Activated CD4-positive, CD25-positive, alpha-beta regulatory T cell treated with anti-CD3 and anti-CD28 coated beads, Interleukin-2, amount 50 U/mL, for 16 hours (primary cell): ENCODE results near the gene DEAF1.

Source experiments
- DNase-seq: peaks from one replicate; pipeline ENCODE4 v3.0.0-alpha.2; 2020; ENCODE audit warnings: low read depth, low spot score

Gene DEAF1

GRCh38 chr11:612201-612960 is 82.6 kb downstream of the DEAF1 start:
- DNase-seq, result no peak

GRCh38 chr11:611001-611996 is 83.7 kb downstream of the DEAF1 start:
- no peak for DNase-seq

- no peak for DNase-seq
Observed at GRCh38 chr11:610146-610801, 84.7 kb downstream of the DEAF1 start.

GRCh38 chr11:609341-609811 is 85.6 kb downstream of the DEAF1 start:
- DNase-seq, result no peak

- DNase-seq, result no peak
Observed at GRCh38 chr11:608791-609251, 86.2 kb downstream of the DEAF1 start.

- no peak for DNase-seq
Observed at GRCh38 chr11:607971-608659, 86.9 kb downstream of the DEAF1 start.

GRCh38 chr11:607020-607780 is 87.8 kb downstream of the DEAF1 start:
- DNase-seq, result no peak

- no peak for DNase-seq
Observed at GRCh38 chr11:606245-606644, 88.8 kb downstream of the DEAF1 start.

- no peak for DNase-seq
Observed at GRCh38 chr11:605286-606129, 89.5 kb downstream of the DEAF1 start.

- DNase-seq, result no peak
Observed at GRCh38 chr11:603154-603553, 91.9 kb downstream of the DEAF1 start.

- DNase-seq, result no peak
Observed at GRCh38 chr11:601573-602245, 93.3 kb downstream of the DEAF1 start.

- DNase-seq, result no peak
Observed at GRCh38 chr11:598005-598680, 96.9 kb downstream of the DEAF1 start.

GRCh38 chr11:597166-597725 is 97.8 kb downstream of the DEAF1 start:
- DNase-seq, result no peak

- no peak for DNase-seq
Observed at GRCh38 chr11:596374-596773, 98.6 kb downstream of the DEAF1 start.

- DNase-seq, result no peak
Observed at GRCh38 chr11:595400-595799, 99.6 kb downstream of the DEAF1 start.
